HEK293 (cell line): ENCODE measurements around the gene RETREG3.

Experiments
- CTCF ChIA-PET: fragments of 350-600 bp; formaldehyde crosslinking; extraction: SDS; loops from one replicate; lab custom pipeline; 2021; ENCODE audit warnings: antibody characterized with exemption; lab: Yijun Ruan, JAX
- POLR2A ChIA-PET: fragments of 300-600 bp; formaldehyde crosslinking; extraction: SDS; loops from one replicate; lab custom pipeline; 2020; ENCODE audit warnings: antibody characterized with exemption, inconsistent platforms; lab: Yijun Ruan, JAX
- H3K27ac ChIP-seq: fragments of 200-500 bp; sonication (Bioruptor generic); 2 replicates; pipeline ENCODE4 v1.5.1; 2014; ENCODE audit warnings: low read depth, low read length, control low read depth, inconsistent platforms; ENCODE audit errors: extremely low read depth
- H3K36me3 ChIP-seq, 2 experiments: fragments of 200-500 bp in 1 of 2; sonication (Bioruptor generic) in 1 of 2; 1 replicate in 1 of 2; 2 replicates in 1 of 2; pipeline ENCODE4 v1.5.1; 2014 to 2017; ENCODE audit warnings: inconsistent platforms in 2 of 2, low read length in 2 of 2; ENCODE audit not compliant: control insufficient read depth in 2 of 2, insufficient read depth in 1 of 2
- H3K4me1 ChIP-seq: fragments of 200-500 bp; sonication (Bioruptor generic); 2 replicates; pipeline ENCODE4 v1.5.1; 2014; ENCODE audit warnings: mild to moderate bottlenecking, low read length, inconsistent platforms; ENCODE audit not compliant: control insufficient read depth, insufficient read depth
- H3K4me3 ChIP-seq: 2 replicates; pipeline ENCODE4 v1.5.1; 2011; ENCODE audit warnings: low read depth, mild to moderate bottlenecking, control low read depth, low read length, moderate library complexity
- H3K9me3 ChIP-seq: fragments of 200-500 bp; sonication (Bioruptor generic); 2 replicates; pipeline ENCODE4 v1.5.1; 2014; ENCODE audit warnings: low read depth, low read length, inconsistent platforms; ENCODE audit not compliant: control insufficient read depth, insufficient read depth
- HOXA7 ChIP-seq: sonication (generic); formaldehyde crosslinking; IDR thresholded peaks from 2 replicates; pipeline ENCODE4 v1.8.1; 2022; ENCODE audit warnings: missing genetic modification reagents, borderline replicate concordance
- KLF9 ChIP-seq: fragments of 450-650 bp; formaldehyde crosslinking; IDR thresholded peaks from 2 replicates; pipeline ENCODE4 v1.5.1; 2016; ENCODE audit warnings: missing biosample characterization, missing genetic modification characterization, low read depth
- MEIS1 ChIP-seq: sonication (generic); formaldehyde crosslinking; IDR thresholded peaks from 2 replicates; pipeline ENCODE4 v1.8.1; 2022; ENCODE audit warnings: missing genetic modification reagents, mild to moderate bottlenecking, borderline replicate concordance
- SP3 ChIP-seq: fragments of 450-650 bp; formaldehyde crosslinking; IDR thresholded peaks from 2 replicates; pipeline ENCODE4 v1.5.1; 2016; ENCODE audit warnings: missing biosample characterization, missing genetic modification characterization
- TRIM28 ChIP-seq: IDR thresholded peaks from 2 replicates; pipeline ENCODE4 v1.6.1; 2011; ENCODE audit warnings: low read length, control low read depth, borderline replicate concordance
- ZBTB20 ChIP-seq: fragments of 450-650 bp; formaldehyde crosslinking; IDR thresholded peaks from 2 replicates; pipeline ENCODE4 v1.5.1; 2016; ENCODE audit warnings: missing biosample characterization, missing genetic modification characterization
- ZFP37 ChIP-seq: fragments of 450-650 bp; formaldehyde crosslinking; IDR thresholded peaks from 2 replicates; pipeline ENCODE4 v1.5.1; 2016; ENCODE audit warnings: missing biosample characterization, missing genetic modification characterization
- ZFP41 ChIP-seq: fragments of 450-650 bp; formaldehyde crosslinking; IDR thresholded peaks from 2 replicates; pipeline ENCODE4 v1.5.1; 2016; ENCODE audit warnings: missing biosample characterization, missing genetic modification characterization, borderline replicate concordance
- ZNF16 ChIP-seq: fragments of 450-650 bp; formaldehyde crosslinking; IDR thresholded peaks from 2 replicates; pipeline ENCODE4 v1.5.1; 2016; ENCODE audit warnings: low read depth, missing biosample characterization, missing genetic modification characterization
- ZNF311 ChIP-seq: fragments of 450-650 bp; formaldehyde crosslinking; IDR thresholded peaks from 2 replicates; pipeline ENCODE4 v1.5.1; 2017; ENCODE audit warnings: missing biosample characterization, missing genetic modification characterization, borderline replicate concordance
- ZNF558 ChIP-seq: fragments of 450-650 bp; formaldehyde crosslinking; IDR thresholded peaks from 2 replicates; pipeline ENCODE4 v1.5.1; 2016; ENCODE audit warnings: missing biosample characterization, missing genetic modification characterization
- ZNF596 ChIP-seq: fragments of 450-650 bp; IDR thresholded peaks from 2 replicates; pipeline ENCODE4 v1.5.0; 2018; ENCODE audit warnings: missing biosample characterization, mild to moderate bottlenecking, missing genetic modification characterization, moderate library complexity
- ZNF658 ChIP-seq: fragments of 450-650 bp; formaldehyde crosslinking; IDR thresholded peaks from 2 replicates; pipeline ENCODE4; 2016; ENCODE audit warnings: missing biosample characterization, missing genetic modification characterization
- ZNF664 ChIP-seq: fragments of 450-650 bp; formaldehyde crosslinking; IDR thresholded peaks from 2 replicates; pipeline ENCODE4 v1.5.1; 2016; ENCODE audit warnings: missing biosample characterization, missing genetic modification characterization
- ZNF747 ChIP-seq: fragments of 450-650 bp; formaldehyde crosslinking; IDR thresholded peaks from 2 replicates; pipeline ENCODE4 v1.5.1; 2016; ENCODE audit warnings: missing biosample characterization, missing genetic modification characterization
- ZNF792 ChIP-seq: fragments of 450-650 bp; formaldehyde crosslinking; IDR thresholded peaks from 2 replicates; pipeline ENCODE4 v1.5.1; 2016; ENCODE audit warnings: missing biosample characterization, missing genetic modification characterization
- TF ChIP-seq, protein P1 (sequence below): fragments of 450-650 bp; formaldehyde crosslinking; IDR thresholded peaks from 2 replicates; pipeline ENCODE4 v1.5.1; 2016; ENCODE audit warnings: missing biosample characterization, missing genetic modification characterization
- TF ChIP-seq, protein P2 (sequence below): fragments of 450-650 bp; formaldehyde crosslinking; IDR thresholded peaks from 2 replicates; pipeline ENCODE4 v1.5.1; 2016; ENCODE audit warnings: missing biosample characterization, missing genetic modification characterization
- TF ChIP-seq, protein P3 (sequence below): fragments of 450-650 bp; formaldehyde crosslinking; IDR thresholded peaks from 2 replicates; pipeline ENCODE4 v1.5.1; 2016; ENCODE audit warnings: missing biosample characterization, missing genetic modification characterization

RETREG3 gene

GRCh38 chr17:42651392-42651791 is 42.2 kb upstream of the RETREG3 start:
- POLR2A ChIA-PET = interaction anchor here (0.6 kb wide), 1 partner anchor 222 kb away, joined by 4 read pairs; no protein-coding TSS in a partner anchor
- no peak overlapping the region for H3K4me3 ChIP-seq
- no peaks in the 10 kb centered on the region for H3K9me3 ChIP-seq
- peaks cover 3% of the 10 kb centered on the region; the same call in 1 of the 2 replicates for H3K4me1 ChIP-seq
- H3K27ac ChIP-seq = no peak overlapping the region
- no peaks in the 10 kb centered on the region for H3K36me3 ChIP-seq
- CTCF ChIA-PET = interaction anchor here (0.8 to 1.2 kb wide), 2 partner anchors 33 to 53 kb away, joined by 3 to 4 read pairs; no protein-coding TSS in a partner anchor
- no peak for TF ChIP-seq ZNF747
- no peak for TF ChIP-seq ZFP41 (tag by site-specific recombination)
- TF ChIP-seq ZNF311 = no peak
- no peak for TF ChIP-seq SP3 (tag by site-specific recombination)
- no peak for TF ChIP-seq ZNF792 (tag by site-specific recombination)
- no peak for TF ChIP-seq TRIM28
- no peak for TF ChIP-seq KLF9 (tag by site-specific recombination)
- TF ChIP-seq ZNF664 = peak; percentile 86
- no peak for TF ChIP-seq HOXA7 (CRISPR knock-in tag)

- CTCF ChIA-PET = interaction anchor here (0.6 to 2.2 kb wide), 3 partner anchors 31 to 69 kb away, joined by 3 to 6 read pairs (median 3); no protein-coding TSS in a partner anchor
- H3K4me1 ChIP-seq = no peaks in the 10 kb centered on the region
- TF ChIP-seq, protein P1, sequence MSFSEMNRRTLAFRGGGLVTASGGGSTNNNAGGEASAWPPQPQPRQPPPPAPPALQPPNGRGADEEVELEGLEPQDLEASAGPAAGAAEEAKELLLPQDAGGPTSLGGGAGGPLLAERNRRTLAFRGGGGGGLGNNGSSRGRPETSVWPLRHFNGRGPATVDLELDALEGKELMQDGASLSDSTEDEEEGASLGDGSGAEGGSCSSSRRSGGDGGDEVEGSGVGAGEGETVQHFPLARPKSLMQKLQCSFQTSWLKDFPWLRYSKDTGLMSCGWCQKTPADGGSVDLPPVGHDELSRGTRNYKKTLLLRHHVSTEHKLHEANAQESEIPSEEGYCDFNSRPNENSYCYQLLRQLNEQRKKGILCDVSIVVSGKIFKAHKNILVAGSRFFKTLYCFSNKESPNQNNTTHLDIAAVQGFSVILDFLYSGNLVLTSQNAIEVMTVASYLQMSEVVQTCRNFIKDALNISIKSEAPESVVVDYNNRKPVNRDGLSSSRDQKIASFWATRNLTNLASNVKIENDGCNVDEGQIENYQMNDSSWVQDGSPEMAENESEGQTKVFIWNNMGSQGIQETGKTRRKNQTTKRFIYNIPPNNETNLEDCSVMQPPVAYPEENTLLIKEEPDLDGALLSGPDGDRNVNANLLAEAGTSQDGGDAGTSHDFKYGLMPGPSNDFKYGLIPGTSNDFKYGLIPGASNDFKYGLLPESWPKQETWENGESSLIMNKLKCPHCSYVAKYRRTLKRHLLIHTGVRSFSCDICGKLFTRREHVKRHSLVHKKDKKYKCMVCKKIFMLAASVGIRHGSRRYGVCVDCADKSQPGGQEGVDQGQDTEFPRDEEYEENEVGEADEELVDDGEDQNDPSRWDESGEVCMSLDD = no peak
- no peak for TF ChIP-seq ZBTB20 (tag by site-specific recombination)
- TF ChIP-seq MEIS1 (CRISPR knock-in tag) = no peak
- TF ChIP-seq, protein P2, sequence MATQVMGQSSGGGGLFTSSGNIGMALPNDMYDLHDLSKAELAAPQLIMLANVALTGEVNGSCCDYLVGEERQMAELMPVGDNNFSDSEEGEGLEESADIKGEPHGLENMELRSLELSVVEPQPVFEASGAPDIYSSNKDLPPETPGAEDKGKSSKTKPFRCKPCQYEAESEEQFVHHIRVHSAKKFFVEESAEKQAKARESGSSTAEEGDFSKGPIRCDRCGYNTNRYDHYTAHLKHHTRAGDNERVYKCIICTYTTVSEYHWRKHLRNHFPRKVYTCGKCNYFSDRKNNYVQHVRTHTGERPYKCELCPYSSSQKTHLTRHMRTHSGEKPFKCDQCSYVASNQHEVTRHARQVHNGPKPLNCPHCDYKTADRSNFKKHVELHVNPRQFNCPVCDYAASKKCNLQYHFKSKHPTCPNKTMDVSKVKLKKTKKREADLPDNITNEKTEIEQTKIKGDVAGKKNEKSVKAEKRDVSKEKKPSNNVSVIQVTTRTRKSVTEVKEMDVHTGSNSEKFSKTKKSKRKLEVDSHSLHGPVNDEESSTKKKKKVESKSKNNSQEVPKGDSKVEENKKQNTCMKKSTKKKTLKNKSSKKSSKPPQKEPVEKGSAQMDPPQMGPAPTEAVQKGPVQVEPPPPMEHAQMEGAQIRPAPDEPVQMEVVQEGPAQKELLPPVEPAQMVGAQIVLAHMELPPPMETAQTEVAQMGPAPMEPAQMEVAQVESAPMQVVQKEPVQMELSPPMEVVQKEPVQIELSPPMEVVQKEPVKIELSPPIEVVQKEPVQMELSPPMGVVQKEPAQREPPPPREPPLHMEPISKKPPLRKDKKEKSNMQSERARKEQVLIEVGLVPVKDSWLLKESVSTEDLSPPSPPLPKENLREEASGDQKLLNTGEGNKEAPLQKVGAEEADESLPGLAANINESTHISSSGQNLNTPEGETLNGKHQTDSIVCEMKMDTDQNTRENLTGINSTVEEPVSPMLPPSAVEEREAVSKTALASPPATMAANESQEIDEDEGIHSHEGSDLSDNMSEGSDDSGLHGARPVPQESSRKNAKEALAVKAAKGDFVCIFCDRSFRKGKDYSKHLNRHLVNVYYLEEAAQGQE (tag by site-specific recombination) = no peak
- no peak for TF ChIP-seq ZNF16
- no peak for TF ChIP-seq ZNF558 (tag by site-specific recombination)
- no peak for TF ChIP-seq ZFP37 (tag by site-specific recombination)
- no peak for TF ChIP-seq ZNF596 (tag by site-specific recombination)
- TF ChIP-seq, protein P3, sequence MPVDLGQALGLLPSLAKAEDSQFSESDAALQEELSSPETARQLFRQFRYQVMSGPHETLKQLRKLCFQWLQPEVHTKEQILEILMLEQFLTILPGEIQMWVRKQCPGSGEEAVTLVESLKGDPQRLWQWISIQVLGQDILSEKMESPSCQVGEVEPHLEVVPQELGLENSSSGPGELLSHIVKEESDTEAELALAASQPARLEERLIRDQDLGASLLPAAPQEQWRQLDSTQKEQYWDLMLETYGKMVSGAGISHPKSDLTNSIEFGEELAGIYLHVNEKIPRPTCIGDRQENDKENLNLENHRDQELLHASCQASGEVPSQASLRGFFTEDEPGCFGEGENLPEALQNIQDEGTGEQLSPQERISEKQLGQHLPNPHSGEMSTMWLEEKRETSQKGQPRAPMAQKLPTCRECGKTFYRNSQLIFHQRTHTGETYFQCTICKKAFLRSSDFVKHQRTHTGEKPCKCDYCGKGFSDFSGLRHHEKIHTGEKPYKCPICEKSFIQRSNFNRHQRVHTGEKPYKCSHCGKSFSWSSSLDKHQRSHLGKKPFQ (tag by site-specific recombination) = no peak
- TF ChIP-seq ZNF658 = no peak
- TF ChIP-seq, all 188 proteins: peak for 0
- Histone ChIP-seq H3K4me3 (no peak overlapping the region), H3K9me3 (no peaks in the 10 kb centered on the region), H3K36me3 (no peaks in the 10 kb centered on the region), H3K27ac (no peak overlapping the region)
- POLR2A ChIA-PET = no interaction called here
Measured at GRCh38 chr17:42647778-42648177, 38.6 kb upstream of the RETREG3 start.
